Activated CD8-positive, alpha-beta memory T cell treated with anti-CD3 and anti-CD28 coated beads for 36 hours (primary cell): Measurements from ENCODE around the gene SELENOM. TPM values are rescaled to one million over a fixed set of nuclear protein-coding genes. Genes with fewer than 3 reads are reported as not detected.

Source experiments
- CTCF ChIA-PET: fragments of 350-600 bp; sonication (Branson Sonifier 250); formaldehyde crosslinking; loops from one replicate; lab custom pipeline; 2021; ENCODE audit warnings: antibody characterized with exemption; lab: Charles Lee
- POLR2A ChIA-PET: fragments of 350-600 bp; sonication (Branson Sonifier 250); formaldehyde crosslinking; loops from one replicate; lab custom pipeline; 2021; ENCODE audit warnings: antibody characterized with exemption; lab: Charles Lee
- total RNA-seq, 2 experiments: library from RNA; stranded (reverse); gene quantifications; one replicate each; pipeline ENCODE4 v1.2.3, GENCODE V29; 2021

Gene SELENOM
- total RNA-seq, 2 experiments from 2014 or later = 7.4 to 8.0 TPM

DNA sequence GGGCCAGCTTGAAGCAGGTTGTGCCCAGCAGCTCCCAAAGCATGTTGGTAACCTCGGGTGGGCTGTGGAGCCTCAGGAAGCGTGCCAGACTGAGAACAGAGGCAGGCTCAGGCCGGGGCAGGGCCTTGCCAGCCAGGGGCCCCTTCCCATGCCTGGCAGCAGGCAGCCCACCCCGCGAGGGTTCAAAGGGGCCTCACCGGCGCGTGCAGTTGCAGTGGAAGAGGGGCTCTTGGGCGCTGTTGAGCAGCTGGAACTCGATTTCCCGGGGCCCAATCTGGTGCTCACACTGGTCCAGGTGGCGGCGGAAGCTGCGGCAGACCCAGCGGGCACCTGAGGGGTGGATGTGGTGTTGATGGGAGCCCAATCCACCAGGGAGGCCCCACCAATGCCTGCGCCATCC, 29.3 kb upstream of the SELENOM start:
- CTCF ChIA-PET = interaction anchor here (1.3 kb wide), 1 partner anchor 29 kb away, joined by 3 read pairs; the partner anchor contains the start of gene SELENOM

DNA sequence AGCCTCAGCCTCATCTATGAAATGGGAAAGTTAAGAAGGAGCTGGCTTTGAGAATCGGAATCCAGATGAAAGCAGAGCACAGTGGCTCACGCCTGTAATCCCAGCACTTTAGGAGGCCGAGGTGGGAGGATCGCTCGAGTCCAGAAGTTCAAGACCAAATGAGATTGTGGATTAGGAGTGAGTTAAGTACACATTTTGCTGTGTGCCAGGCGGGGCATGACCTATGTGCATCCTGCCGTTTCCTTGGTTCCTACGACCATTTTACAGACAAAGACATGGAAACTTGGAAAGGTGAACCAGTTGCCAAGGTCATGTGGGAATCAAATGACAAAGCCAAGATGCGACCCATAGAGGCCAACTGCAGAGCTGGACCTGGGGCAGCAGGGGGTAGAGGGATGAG, 28.8 kb upstream of the SELENOM start:
- CTCF ChIA-PET = interaction anchor here (1.3 kb wide), 1 partner anchor 29 kb away, joined by 3 read pairs; the partner anchor contains the start of gene SELENOM
- POLR2A ChIA-PET = no interaction called here

More for the DNA sequence above, 29.3 kb upstream of the SELENOM start:
- POLR2A ChIA-PET = no interaction called here

DNA sequence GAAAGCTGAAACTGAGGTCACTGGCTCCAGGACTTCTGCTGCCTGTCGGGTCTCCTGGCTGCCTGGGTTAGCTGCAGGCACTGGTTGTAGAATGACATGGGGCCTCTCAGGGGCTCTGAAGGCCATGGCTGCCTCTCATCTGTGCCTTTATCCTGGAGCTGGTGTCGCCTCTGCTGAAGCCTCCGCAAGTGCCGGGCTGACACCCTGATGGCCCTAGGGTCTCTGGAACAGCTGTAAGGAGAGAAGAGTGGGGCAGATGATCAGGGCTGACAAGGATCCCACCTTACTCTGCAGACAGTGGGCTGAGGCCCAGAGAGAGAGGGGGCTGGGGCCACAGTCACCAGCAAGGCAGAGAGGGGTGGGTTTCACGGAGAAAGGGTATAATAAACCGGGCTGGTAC, 28.3 kb upstream of the SELENOM start:
- CTCF ChIA-PET = interaction anchor here (1.3 kb wide), 1 partner anchor 28 kb away, joined by 3 read pairs; the partner anchor contains the start of gene SELENOM
- POLR2A ChIA-PET = no interaction called here

DNA sequence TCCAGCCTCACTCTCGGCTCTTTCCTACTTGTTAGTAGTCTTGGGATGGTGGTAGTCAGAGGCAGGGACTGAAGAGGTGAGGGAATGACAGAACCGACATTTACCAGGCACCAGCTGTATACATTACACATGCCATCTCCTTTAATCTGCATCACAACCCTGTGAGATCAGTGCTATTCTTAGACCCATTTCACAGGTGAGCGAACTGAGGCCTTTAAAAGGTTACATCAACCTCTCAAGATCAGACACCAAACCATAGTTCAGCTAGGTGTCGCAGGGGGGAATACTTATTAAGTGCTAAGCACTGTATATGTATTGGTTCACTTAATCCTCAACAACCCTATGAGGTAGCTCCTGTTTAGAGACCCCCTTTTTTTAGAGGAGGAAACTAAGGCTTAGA, 27.3 kb upstream of the SELENOM start:
- ChIA-PET CTCF (no interaction called here), POLR2A (no interaction called here)

DNA sequence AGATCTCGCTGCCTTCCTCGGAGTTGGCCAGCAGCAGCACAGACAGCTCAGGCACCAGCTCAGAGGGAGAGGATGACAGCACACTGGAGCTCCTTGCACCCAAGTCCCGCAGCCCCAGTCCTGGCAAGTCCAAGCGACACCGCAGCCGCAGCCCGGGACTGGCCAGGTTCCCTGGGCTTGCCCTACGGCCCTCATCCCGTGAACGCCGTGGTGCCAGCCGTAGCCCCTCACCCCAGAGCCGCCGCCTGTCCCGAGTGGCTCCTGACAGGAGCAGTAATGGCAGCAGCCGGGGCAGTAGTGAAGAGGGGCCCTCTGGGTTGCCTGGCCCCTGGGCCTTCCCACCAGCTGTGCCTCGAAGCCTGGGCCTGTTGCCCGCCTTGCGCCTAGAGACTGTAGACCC, 26.5 kb upstream of the SELENOM start:
- CTCF ChIA-PET = no interaction called here
- POLR2A ChIA-PET = no interaction called here

DNA sequence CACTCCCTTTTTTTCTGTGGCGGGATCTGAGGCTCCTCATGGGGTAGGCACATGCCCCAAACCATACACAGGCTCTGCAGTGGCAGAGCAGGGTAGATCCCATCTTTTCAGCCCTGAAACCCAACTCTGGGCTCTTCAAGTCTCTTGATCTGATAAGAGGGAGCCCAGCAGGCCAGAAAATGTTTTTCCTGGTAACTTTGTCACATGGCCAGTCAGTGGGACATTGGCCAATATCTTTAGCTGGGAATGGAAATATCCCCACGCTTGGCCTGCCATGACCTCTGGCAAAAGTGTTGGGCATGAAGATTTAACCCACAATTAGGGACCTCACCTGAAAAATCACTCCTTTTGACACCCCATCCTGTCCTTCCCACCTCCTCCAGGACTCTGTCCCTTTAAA, 23.5 kb upstream of the SELENOM start:
- ChIA-PET CTCF (no interaction called here), POLR2A (no interaction called here)

DNA sequence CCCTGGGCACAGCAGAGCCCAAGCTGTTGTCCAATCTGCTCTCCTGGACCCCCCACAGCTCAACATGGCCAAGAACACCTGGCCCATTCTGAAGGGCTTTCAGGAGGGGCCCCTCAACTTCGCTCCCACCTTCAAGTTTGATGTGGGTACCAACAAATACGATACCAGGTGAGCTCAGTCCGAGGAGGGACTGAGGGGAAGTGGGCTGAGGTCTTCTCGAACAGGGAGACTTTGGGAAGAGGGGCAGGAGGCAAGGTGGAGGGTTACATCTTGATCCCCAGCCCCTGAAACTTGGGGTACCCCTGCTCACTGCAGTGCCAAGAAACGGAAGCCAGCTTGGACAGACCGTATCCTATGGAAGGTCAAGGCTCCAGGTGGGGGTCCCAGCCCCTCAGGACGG, 20.8 kb upstream of the SELENOM start:
- ChIA-PET CTCF (no interaction called here), POLR2A (no interaction called here)

DNA sequence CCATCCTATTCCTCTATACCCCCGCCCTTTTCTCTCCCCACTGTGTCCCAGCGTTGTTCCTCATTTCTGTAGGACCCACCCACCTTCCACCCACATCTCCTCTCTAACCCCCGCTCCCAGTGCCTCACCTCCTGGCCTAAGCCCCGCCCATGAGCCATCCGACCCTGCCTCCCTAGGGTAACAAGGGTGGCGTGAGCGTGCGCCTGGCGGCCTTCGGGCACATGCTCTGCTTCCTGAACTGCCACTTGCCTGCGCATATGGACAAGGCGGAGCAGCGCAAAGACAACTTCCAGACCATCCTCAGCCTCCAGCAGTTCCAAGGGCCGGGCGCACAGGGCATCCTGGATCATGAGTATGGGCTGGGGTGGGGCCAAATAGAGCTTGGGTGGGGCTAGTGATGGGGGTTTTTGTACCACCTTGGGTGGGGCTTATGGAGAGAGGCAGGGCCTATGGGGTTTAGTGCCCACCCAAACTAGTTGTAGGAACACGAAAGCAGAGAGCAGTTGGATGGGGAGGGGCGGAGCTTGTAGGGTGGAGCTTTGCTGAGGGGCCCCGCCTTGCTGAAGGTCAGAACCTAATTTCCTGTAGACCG, 19.9 kb upstream of the SELENOM start:
- ChIA-PET CTCF (no interaction called here), POLR2A (no interaction called here)

DNA sequence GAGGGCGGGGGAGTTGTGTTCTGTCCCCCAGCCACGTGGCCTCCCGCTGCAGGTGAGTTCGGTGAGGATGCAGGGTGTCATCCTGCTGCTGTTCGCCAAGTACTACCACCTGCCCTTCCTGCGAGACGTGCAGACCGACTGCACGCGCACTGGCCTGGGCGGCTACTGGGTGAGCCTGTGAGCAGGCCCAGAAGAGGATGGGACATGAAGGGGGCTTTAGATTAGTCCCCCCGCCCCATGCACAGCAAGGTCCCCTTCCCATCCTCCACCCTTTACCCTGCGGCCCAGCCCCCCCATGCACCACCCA, 19.5 kb upstream of the SELENOM start:
- ChIA-PET CTCF (no interaction called here), POLR2A (no interaction called here)

DNA sequence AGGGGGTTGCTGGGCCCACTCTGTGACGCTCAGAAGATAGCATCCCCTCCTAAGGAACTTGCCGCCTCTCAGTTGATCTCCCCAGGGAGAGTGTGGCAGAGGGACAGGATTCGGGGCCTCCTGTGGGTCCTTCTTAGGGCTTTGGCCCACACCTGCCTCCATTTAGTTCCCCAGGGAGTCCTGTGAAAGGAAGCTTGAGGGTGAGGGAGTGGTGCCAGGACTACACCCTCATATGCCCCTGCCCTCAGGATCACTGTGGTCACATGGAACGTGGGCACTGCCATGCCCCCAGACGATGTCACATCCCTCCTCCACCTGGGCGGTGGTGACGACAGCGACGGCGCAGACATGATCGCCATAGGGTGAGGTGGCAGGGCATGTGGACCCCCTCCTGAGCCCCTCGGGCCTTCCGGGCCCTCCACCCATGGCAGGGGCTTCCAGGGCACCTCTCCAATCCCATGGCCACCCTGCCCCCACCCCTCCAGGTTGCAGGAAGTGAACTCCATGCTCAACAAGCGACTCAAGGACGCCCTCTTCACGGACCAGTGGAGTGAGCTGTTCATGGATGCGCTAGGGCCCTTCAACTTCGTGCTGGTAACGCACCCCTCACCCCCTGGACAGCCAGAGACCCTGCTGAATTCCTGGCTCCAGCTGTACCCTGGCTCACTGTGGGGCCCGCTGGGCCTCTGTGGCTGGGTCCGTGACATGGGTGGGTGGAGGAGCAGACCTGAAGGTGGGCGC, 18.9 kb upstream of the SELENOM start:
- ChIA-PET POLR2A (no interaction called here), CTCF (no interaction called here)

DNA sequence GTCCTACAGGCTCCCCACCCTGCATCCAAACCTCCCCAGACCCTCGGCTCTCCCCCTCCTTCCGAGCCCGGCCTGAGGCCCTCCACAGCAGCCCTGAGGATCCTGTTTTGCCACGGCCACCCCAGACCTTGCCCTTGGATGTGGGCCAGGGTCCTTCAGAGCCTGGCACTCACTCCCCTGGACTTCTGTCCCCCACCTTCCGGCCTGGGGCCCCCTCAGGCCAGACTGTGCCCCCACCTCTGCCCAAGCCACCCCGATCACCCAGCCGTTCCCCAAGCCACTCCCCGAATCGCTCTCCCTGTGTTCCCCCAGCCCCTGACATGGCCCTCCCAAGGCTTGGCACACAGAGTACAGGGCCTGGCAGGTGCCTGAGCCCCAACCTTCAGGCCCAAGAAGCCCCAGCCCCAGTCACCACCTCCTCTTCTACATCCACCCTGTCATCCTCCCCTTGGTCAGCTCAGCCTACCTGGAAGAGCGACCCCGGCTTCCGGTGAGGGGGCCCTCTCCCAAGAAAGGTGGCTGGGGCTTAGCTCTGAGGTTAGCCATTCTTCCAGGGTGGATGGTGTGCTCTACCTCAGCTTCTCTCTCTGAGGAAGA, 18.3 kb upstream of the SELENOM start:
- CTCF ChIA-PET = no interaction called here
- POLR2A ChIA-PET = interaction anchor here (0.5 kb wide), 1 partner anchor 243 kb away, joined by 3 read pairs; no protein-coding TSS in a partner anchor

DNA sequence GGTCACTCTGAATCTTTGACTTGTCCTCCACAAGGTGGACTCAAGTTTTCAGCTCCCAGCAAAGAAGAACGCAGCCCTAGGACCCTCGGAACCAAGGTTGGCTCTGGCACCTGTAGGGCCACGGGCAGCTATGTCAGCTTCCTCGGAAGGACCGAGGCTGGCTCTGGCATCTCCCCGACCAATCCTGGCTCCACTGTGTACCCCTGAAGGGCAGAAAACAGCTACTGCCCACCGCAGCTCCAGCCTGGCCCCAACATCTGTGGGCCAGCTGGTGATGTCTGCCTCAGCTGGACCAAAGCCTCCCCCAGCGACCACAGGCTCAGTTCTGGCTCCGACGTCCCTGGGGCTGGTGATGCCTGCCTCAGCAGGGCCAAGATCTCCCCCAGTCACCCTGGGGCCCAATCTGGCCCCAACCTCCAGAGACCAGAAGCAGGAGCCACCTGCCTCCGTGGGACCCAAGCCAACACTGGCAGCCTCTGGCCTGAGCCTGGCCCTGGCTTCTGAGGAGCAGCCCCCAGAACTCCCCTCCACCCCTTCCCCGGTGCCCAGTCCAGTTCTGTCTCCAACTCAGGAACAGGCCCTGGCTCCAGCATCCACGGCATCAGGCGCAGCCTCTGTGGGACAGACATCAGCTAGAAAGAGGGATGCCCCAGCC, 17.6 kb upstream of the SELENOM start:
- ChIA-PET POLR2A (interaction anchor here (0.6 kb wide), 1 partner anchor 221 kb away, joined by 4 read pairs; the partner anchor contains the start of gene PATZ1), CTCF (interaction anchor here (0.7 to 1.0 kb wide), 2 partner anchors 16 to 17 kb away, joined by 3 to 4 read pairs; partner anchors contain the start of genes PLA2G3 and SELENOM)

DNA sequence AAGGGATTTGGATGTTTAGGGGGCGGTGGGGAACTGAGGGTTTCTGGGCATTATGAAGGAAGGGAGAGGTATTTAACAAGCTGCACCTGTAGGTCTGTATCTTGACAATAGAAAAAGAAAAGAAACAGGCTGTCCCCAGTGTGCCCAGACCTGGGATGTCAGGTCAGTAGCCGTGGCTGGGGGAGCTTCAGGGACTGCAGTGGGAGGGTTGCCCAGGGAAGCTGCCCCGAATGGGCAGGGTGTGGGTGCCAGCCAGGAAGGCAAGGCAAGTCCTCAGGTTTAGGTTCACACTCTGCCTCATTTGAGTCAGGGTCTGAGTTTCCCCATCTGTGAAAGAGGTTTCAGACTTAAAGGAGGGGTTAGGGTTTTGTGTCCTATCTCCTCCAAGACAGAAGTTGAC, 16.9 kb upstream of the SELENOM start:
- ChIA-PET CTCF (interaction anchor here (0.7 to 1.0 kb wide), 2 partner anchors 16 to 17 kb away, joined by 3 to 4 read pairs; partner anchors contain the start of genes PLA2G3 and SELENOM), POLR2A (no interaction called here)

DNA sequence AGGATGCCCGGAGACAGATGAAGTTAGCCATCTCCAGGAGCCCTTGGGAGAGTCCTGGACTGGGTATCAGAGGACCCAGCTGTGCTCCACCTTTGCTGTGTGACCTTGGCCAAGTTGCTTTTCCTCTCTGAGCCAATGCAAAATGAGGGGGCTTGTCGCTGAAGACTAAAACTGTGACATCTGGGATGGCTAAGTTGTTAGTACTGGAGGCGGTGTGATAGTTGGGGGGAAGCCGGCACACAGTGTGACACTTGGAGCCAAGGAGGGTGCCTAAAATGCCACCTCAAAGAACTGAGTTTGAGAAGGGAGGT, 15.9 kb upstream of the SELENOM start:
- ChIA-PET POLR2A (no interaction called here), CTCF (no interaction called here)

DNA sequence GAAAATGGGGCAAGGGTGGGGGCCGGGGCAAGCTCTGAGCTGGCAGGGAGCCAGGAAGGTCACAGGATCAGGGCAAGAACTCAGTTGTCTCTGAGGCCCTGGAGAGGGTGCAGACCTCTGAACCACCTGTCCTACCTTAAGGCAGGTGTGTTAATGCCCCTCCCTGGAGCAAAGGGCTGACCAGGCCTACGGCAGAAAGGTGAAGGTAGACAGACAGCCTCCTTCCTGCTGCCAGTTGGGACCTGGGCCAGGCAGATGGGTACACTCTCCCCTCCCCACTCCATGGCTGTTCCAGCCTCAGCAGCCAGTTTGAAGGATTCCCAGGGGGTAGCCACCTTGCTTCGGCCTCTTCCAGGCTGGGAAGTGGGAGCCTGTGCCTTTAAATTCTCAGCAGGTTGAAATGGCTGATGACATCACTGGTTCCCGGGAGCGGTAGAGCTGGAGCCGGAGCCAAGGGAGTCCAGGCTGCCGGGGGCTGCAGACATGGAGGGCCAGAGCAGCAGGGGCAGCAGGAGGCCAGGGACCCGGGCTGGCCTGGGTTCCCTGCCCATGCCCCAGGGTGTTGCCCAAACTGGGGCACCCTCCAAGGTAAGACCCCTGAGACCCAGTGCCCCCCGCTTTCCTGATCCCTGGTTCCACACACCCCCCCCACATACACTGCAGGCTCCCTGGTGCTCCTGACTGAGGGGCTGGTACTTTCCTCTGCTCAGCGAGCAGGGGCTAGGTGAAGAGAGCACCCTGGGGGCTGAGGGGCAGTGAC, 15.3 kb upstream of the SELENOM start, which contains the start of gene INPP5J:
Gene INPP5J, plus strand, starts transcription at position 435 of the 760 bp plus-strand sequence. Its CDS starts 49 bp downstream, at position 484.
- ChIA-PET POLR2A (no interaction called here), CTCF (no interaction called here)

DNA sequence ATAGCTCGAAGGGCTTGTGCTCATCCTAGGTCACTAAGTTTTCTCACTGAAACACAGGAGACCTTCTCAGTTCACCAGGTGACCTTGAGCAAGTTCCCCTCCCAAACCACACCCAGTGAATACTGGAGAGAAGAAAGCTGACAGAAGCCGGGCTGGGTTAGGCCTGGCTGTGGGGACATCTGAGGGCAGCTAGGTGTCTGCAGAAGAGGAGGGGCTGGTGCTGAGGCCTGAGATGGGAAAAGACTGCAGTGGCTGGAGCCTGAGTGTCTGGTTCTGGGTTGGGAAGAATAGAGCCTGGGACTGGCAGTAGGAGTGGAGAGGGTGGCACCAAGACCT, 14.8 kb upstream of the SELENOM start:
- POLR2A ChIA-PET = no interaction called here
- CTCF ChIA-PET = no interaction called here

DNA sequence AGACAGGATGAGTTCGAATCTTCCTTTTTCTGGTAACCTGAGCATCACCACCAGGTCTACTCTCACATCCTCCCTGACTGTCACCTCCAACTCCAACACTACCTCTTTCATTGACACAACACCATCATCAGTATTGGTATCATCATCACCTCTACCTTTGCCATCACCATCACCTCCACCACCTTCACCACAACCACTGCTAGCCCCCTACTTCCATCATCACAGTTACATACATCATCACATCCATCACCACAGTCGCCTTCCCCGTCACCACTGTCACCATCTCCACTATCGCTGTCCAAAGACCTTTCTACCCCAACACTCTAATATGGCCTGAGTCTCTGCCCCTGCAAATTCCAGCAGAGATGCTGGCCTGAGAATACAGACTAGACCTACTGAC, 14.0 kb upstream of the SELENOM start:
- ChIA-PET POLR2A (no interaction called here), CTCF (no interaction called here)

DNA sequence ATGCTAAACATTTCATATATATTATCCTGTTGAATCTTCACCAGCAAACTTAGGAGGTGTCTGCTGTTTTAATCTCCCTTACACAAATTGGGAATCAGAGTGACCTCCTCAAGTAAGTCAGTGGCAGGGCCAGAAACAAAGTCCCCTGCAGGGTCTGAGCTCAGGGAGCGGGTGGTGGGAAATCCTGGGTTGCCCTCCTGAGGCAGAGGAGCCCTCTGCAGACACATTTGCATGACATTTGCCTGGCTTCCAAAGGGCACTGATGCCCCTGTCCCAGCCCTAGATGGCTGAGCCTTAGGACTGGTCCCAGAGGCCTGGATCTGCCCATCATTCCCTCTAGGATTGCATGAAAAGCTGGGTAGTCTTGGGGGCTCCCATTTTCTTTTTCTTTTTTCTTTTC, 13.3 kb upstream of the SELENOM start:
- ChIA-PET POLR2A (no interaction called here), CTCF (interaction anchor here (0.6 kb wide), 1 partner anchor 346 kb away, joined by 3 read pairs; no protein-coding TSS in a partner anchor)

DNA sequence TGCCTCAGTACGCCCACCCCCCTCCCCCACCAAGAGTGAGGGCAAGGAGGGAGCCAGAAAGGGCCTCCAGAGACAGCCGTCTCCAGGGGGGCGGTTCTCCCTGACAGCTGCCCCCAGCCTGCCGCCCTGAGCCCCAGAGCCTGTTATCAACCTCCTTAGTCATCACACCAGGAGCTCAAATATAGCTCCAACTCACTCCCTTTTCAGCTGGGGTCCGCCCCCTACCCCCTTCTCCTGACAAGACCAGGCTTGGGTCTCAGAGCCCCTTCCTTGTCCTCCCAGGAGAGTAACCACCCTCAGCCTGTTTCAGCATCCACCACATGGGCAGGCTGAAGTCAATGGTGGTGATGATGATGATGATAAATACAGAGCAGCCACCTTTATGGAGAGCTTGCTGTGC, 12.9 kb upstream of the SELENOM start:
- ChIA-PET POLR2A (interaction anchor here (0.7 kb wide), 1 partner anchor 23 kb away, joined by 3 read pairs; no protein-coding TSS in a partner anchor), CTCF (interaction anchor here (0.6 kb wide), 1 partner anchor 346 kb away, joined by 3 read pairs; no protein-coding TSS in a partner anchor)
